Panc1 (cell line): ENCODE results near the gene ALPP. TPM values are rescaled to one million over a fixed set of nuclear protein-coding genes. Genes with fewer than 3 reads are reported as not detected.
"Not testable (repeated sequence)": the region's sequence is repeated elsewhere in the genome, so short reads cannot be mapped to it uniquely, and the experiment has no call there.

Experiments used
- ATAC-seq: fragments of 200-7000 bp; cut with Tn5 transposase; 2 replicates; pipeline ENCODE4 v1.9.1; 2020; ENCODE audit warnings: mild to moderate bottlenecking, moderate library complexity
- BruUV-seq: library from RNA; stranded (reverse); fragments of 400-500 nt; replicated peaks from 2 replicates; lab custom pipeline; 2021; lab: Mats Ljungman, UMichigan
- CTCF ChIA-PET: fragments of 300-600 bp; sonication (Branson Sonifier 250); formaldehyde crosslinking; loops from one replicate; lab custom pipeline; 2022; ENCODE audit warnings: antibody characterized with exemption; lab: Charles Lee
- POLR2A ChIA-PET: fragments of 300-600 bp; sonication (Branson Sonifier 250); formaldehyde crosslinking; loops from one replicate; lab custom pipeline; 2022; ENCODE audit warnings: antibody characterized with exemption; lab: Charles Lee
- DNase-seq: peaks from one replicate; pipeline ENCODE4 v3.0.0-alpha.2; 2010; ENCODE audit warnings: low read depth, low spot score
- H3K27ac ChIP-seq: 2 replicates; pipeline ENCODE4 v1.5.1; 2011; ENCODE audit warnings: mild to moderate bottlenecking, low read length, inconsistent platforms
- H3K27me3 ChIP-seq: fragments of 200-500 bp; sonication (Bioruptor generic); 2 replicates; pipeline ENCODE4 v1.6.0; 2014; ENCODE audit warnings: low read length, inconsistent platforms; ENCODE audit not compliant: control insufficient read depth, insufficient read depth
- H3K36me3 ChIP-seq: fragments of 200-500 bp; sonication (Bioruptor generic); 2 replicates; pipeline ENCODE4 v1.5.1; 2014; ENCODE audit warnings: inconsistent platforms, mild to moderate bottlenecking, low read length, moderate library complexity; ENCODE audit not compliant: control insufficient read depth, insufficient read depth
- H3K4me1 ChIP-seq: 2 replicates; pipeline ENCODE4 v1.5.1; 2011; ENCODE audit warnings: inconsistent platforms, mild to moderate bottlenecking, low read length, moderate library complexity; ENCODE audit not compliant: control insufficient read depth, insufficient read depth
- H3K4me3 ChIP-seq, 2 experiments: 2 replicates each; pipeline ENCODE4 v1.5.1; 2011 to 2012; ENCODE audit warnings: low read depth in 2 of 2, low read length in 2 of 2, mild to moderate bottlenecking in 2 of 2, inconsistent platforms in 1 of 2, moderate library complexity in 1 of 2
- H3K9me3 ChIP-seq: fragments of 200-500 bp; sonication (Bioruptor generic); 2 replicates; pipeline ENCODE4 v1.5.1; 2014; ENCODE audit warnings: low read depth, mild to moderate bottlenecking, inconsistent platforms, low read length, moderate library complexity; ENCODE audit not compliant: control insufficient read depth, insufficient read depth
- SIN3A ChIP-seq: IDR thresholded peaks from 2 replicates; pipeline ENCODE4 v1.6.1; 2012; ENCODE audit warnings: low read depth, mild to moderate bottlenecking, low read length, moderate library complexity, borderline replicate concordance; ENCODE audit not compliant: insufficient read depth
- in situ Hi-C: cut with HindIII; loops from 2 replicates; pipeline ENCODE4 v1.10.0; 2016; ENCODE audit warnings: low sequenced_read_pairs, low pct_unique_long_range_greater_than_20kb
- intact Hi-C: fragments of 100-400 bp; cut with micrococcal nuclease; formaldehyde crosslinking; loops from one replicate; pipeline ENCODE4 v1.10.0; 2022; ENCODE audit not compliant: unreplicated experiment
- total RNA-seq: library from RNA; stranded (reverse); gene quantifications from one replicate; pipeline ENCODE4 v1.2.1, GENCODE V29; 2021; ENCODE audit not compliant: unreplicated experiment
- TF ChIP-seq, protein P1 (sequence below): fragments of 450-650 bp; IDR thresholded peaks from 2 replicates; pipeline ENCODE4 v1.5.1; 2017; ENCODE audit warnings: mild to moderate bottlenecking

Gene ALPP
- total RNA-seq, 1 experiment from 2014 or later = 7.3 TPM

DNA sequence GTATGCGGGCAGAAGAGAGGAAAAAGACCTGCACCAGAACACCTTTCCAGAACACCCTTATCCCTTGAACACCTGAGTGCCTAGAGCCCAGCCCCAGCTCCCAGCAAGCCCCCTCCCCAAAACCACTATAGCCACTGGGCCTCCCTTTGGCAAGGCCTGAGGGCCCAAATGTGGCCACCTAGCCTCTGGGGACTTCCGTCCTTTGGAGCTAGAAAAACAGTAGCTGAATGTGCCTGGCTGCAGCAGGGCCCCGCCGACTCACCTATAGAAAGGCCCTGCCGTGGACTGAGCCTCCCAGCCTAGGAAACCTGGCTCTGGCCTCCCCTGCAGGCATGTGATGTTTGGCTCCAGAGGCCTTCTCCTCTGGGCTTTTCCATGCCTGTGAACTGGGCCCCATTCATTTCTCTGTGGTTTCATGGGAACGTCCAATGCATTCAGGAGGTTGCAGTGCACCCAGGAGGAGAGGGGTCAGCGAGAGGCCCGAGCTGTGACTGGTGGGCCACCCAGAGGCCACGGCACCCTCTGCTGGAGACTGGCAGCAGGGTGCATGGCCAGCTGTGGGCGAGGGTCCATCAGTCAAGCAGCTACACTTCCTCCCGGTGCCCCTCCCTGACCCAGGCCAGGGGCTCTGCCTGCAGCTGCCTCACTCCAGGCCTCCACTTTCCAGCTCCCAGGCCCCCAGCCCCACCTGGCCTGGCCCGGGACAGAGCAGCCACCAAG lies 15.3 kb upstream of the ALPP start:
- in situ Hi-C loops, H3K36me3 ChIP-seq, BruUV-seq, H3K4me3 ChIP-seq, H3K27me3 ChIP-seq, intact Hi-C loops, DNase-seq, H3K9me3 ChIP-seq: not testable (repeated sequence)
- POLR2A ChIA-PET = interaction anchor here (0.5 kb wide), 1 partner anchor 76 kb away, joined by 6 read pairs; no protein-coding TSS in a partner anchor
- TF ChIP-seq, protein P1, sequence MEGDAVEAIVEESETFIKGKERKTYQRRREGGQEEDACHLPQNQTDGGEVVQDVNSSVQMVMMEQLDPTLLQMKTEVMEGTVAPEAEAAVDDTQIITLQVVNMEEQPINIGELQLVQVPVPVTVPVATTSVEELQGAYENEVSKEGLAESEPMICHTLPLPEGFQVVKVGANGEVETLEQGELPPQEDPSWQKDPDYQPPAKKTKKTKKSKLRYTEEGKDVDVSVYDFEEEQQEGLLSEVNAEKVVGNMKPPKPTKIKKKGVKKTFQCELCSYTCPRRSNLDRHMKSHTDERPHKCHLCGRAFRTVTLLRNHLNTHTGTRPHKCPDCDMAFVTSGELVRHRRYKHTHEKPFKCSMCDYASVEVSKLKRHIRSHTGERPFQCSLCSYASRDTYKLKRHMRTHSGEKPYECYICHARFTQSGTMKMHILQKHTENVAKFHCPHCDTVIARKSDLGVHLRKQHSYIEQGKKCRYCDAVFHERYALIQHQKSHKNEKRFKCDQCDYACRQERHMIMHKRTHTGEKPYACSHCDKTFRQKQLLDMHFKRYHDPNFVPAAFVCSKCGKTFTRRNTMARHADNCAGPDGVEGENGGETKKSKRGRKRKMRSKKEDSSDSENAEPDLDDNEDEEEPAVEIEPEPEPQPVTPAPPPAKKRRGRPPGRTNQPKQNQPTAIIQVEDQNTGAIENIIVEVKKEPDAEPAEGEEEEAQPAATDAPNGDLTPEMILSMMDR = peak; percentile 62
- ATAC-seq = peak; percentile 44; the same call in 1 of the 2 replicates
- H3K27ac ChIP-seq = peak overlapping the region; percentile 51; the same call in 1 of the 2 replicates
- CTCF ChIA-PET = interaction anchor here (1.2 kb wide), 1 partner anchor 12 kb away, joined by 4 read pairs; no protein-coding TSS in a partner anchor
- peaks cover 12% of the 10 kb centered on the region for H3K4me1 ChIP-seq

DNA sequence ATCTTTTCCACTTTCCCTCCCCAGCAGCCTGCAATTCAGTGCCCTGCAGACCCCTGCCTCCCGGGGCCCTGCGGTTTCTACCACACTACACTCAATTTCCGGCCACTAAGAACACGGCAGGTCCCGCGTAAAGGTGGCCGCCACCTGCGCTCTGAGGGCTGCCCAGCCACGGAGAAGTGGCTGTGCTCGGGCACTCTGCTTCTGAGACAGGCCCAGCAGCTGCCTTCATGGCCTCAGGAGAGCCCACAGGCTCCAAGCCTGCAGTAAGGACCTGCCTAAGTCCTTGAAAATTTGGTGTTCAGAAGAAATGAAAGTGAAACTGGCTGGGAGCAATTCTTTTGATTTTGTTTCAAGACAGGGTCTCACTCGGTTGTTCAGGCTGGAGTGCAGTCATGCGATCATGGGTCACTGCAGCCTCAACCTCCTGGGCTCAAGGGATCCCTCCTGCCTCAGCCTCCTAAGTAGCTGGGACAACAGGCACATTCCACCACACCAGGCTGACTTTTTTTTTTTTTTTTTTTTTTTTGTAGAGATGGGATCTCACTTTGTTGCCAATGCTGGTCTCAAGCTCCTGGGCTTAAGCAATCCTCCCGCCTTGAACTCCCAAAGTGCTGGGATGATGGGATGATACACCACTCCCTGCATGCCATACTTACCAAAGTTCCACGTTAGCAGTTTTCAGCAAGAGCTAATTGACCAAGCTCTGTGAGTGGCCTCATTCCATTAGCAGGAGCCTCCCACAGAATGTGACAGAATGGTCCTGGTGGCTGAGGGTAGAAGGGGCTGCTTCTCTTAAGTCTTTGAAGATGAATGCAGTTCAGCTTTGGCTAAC lies 14.6 kb upstream of the ALPP start:
- intact Hi-C loops (no loop called here), in situ Hi-C loops (no loop called here)
- TF ChIP-seq, protein P1 = peak; percentile 34
- no peak for TF ChIP-seq SIN3A
- CTCF ChIA-PET = interaction anchor here (0.5 to 1.2 kb wide), 3 partner anchors 11 to 115 kb away, joined by 4 to 5 read pairs (median 4); no protein-coding TSS in a partner anchor
- DNase-seq (no peak), ATAC-seq (peak; percentile 17; the same call in 1 of the 2 replicates)
- Histone ChIP-seq H3K9me3 (no peaks in the 10 kb centered on the region), H3K36me3 (no peaks in the 10 kb centered on the region), H3K27me3 (no peaks in the 10 kb centered on the region), H3K27ac (peak overlapping the region; percentile 51), H3K4me3 (peak overlapping the region; percentile 10 to 37; a peak in 2 of 4 replicates), H3K4me1 (peaks cover 12% of the 10 kb centered on the region)
- no TSS peak for BruUV-seq
- POLR2A ChIA-PET = no interaction called here

DNA sequence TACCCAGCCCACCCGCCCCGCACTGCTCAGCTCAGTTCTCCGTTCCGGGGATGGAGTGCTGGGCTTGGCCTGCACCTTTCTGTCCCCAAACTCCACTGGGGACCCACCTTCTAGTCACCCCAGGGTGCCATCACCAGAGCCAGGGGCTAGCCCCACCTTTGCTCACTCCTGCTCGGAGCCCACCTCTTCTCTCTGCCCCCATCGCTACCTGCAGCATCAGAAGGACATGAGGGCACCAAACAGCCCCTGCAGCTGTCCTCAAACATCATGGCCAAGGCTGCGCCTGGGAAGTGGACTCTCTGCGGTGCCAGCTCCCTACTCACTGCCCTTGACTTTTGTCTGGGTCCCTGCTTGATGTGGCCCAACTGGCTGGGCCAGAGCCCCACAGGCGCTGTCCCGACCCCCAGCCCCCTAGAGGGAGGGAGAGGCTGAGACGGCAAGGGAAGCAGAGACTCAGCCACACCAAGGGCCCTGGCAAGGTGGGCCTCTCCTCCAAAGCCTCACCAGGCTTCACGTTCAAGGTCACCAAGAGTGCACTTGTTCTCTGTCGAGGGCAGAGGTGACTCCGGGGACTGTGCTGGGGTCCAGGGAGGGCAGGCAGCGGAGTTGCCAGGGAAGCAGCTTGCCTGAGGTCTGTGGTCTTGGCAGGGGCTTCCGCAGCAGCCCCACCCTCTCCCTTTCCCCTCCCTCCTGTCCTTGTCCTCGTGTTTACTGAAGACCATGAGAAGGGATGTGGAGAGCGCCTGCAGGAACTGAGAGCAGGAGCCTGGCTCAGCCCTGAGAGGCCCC lies 13.6 kb upstream of the ALPP start:
- DNase-seq, H3K36me3 ChIP-seq, intact Hi-C loops, H3K27me3 ChIP-seq, in situ Hi-C loops, H3K4me3 ChIP-seq, ATAC-seq, BruUV-seq, H3K27ac ChIP-seq, H3K9me3 ChIP-seq, POLR2A ChIA-PET: not testable (repeated sequence)
- CTCF ChIA-PET = interaction anchor here (0.5 to 3.3 kb wide), 5 partner anchors 14 to 114 kb away, joined by 3 to 19 read pairs (median 5); no protein-coding TSS in a partner anchor
- H3K4me1 ChIP-seq = peaks cover 12% of the 10 kb centered on the region
